IPS-18a (cell line): ENCODE results near the gene PRXL2A.

Experiments used
- H3K27ac ChIP-seq: one replicate; pipeline ENCODE4 v1.5.1; 2013; ENCODE audit warnings: low read length
- H3K27me3 ChIP-seq: one replicate; pipeline ENCODE4 v1.6.1; 2013; ENCODE audit warnings: mild to moderate bottlenecking, low read length; ENCODE audit not compliant: control insufficient read depth, insufficient read depth
- H3K36me3 ChIP-seq: one replicate; pipeline ENCODE4 v1.6.1; 2013; ENCODE audit warnings: low read depth, low read length; ENCODE audit not compliant: control insufficient read depth
- H3K4me1 ChIP-seq: one replicate; pipeline ENCODE4 v1.6.1; 2013; ENCODE audit warnings: low read depth, low read length; ENCODE audit not compliant: control insufficient read depth
- H3K4me3 ChIP-seq: one replicate; pipeline ENCODE4 v1.5.1; 2013; ENCODE audit warnings: low read length
- H3K9ac ChIP-seq: one replicate; pipeline ENCODE4 v1.6.1; 2013; ENCODE audit warnings: mild to moderate bottlenecking, low read length, moderate library complexity
- H3K9me3 ChIP-seq: one replicate; pipeline ENCODE4 v1.6.1; 2013; ENCODE audit warnings: low read depth, low read length; ENCODE audit not compliant: control insufficient read depth

The PRXL2A gene

DNA sequence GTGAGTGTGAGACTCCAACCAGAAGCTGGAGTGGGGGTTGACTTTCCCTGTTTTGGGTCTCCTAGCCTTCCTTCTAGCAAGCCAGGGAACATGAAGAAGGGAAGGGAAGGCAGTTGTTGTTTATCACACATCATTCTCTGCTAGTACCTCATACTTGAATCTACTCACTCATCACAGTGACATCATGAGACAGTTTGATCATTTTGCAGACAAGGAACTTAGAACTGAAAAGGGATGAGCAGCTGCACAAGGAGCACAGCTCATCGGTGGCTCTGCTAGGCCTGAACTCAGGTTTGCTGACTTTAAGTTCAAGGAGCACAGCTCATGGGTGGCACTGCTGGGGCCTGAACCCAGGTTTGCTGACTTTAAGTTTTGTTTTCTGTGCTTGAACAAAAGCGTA is 19.2 kb downstream of the PRXL2A start:
- H3K4me1 ChIP-seq, result no peaks in the 10 kb centered on the region
- no peak overlapping the region for H3K9ac ChIP-seq
- H3K36me3 ChIP-seq, result peaks cover 65% of the 10 kb centered on the region
- no peak overlapping the region for H3K4me3 ChIP-seq
- no peaks in the 10 kb centered on the region for H3K9me3 ChIP-seq
- no peak overlapping the region for H3K27ac ChIP-seq
- no peaks in the 10 kb centered on the region for H3K27me3 ChIP-seq

GRCh38 chr10:80429521-80429973 is 21.2 kb downstream of the PRXL2A start:
- Histone ChIP-seq H3K4me1 (no peaks in the 10 kb centered on the region), H3K4me3 (no peak overlapping the region), H3K27ac (no peak overlapping the region), H3K9me3 (no peaks in the 10 kb centered on the region), H3K36me3 (peaks cover 50% of the 10 kb centered on the region), H3K9ac (no peak overlapping the region), H3K27me3 (no peaks in the 10 kb centered on the region)

GRCh38 chr10:80433134-80433533 is 24.8 kb downstream of the PRXL2A start:
- Histone ChIP-seq H3K9me3 (no peaks in the 10 kb centered on the region), H3K4me3 (no peak overlapping the region), H3K27me3 (no peaks in the 10 kb centered on the region), H3K9ac (no peak overlapping the region), H3K4me1 (peaks cover 8% of the 10 kb centered on the region), H3K36me3 (peaks cover 18% of the 10 kb centered on the region), H3K27ac (no peak overlapping the region)

DNA sequence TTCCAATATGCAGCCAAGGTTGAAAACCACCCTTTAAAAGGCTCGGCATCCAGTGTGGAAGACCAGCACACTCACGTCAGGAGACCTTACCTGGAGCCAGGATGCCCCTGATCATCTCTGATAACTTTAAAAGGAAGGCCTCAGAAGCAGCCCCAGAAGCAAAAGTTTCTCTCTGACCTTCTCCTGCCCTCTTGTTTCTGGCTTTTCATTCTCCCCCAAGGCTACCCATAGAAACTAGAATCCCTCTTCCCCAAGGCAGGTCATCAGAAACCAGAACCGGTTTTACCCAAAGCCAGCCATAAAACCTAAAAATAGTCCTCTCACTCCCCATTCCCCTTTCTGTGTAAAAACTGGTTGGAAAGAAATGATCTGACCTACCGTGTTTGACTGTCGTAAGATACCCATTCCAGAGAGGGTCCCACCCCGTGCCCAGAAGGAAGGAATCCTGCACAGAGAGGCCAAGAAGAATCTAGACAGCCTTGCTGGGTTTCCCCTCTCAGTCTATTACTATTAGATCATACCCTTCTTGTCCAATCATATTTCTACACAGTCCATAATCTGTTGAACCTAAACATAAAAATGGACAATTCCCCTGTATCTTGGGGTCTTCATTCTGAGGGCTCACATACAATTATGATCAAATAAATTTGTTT is 28.2 kb downstream of the PRXL2A start:
- Histone ChIP-seq H3K4me3 (no peak overlapping the region), H3K9me3 (no peaks in the 10 kb centered on the region), H3K9ac (no peak overlapping the region), H3K27me3 (no peaks in the 10 kb centered on the region), H3K4me1 (peaks cover 8% of the 10 kb centered on the region), H3K36me3 (peaks cover 8% of the 10 kb centered on the region), H3K27ac (no peak overlapping the region)

- Histone ChIP-seq H3K9ac (no peak overlapping the region), H3K27me3 (no peaks in the 10 kb centered on the region), H3K27ac (no peak overlapping the region), H3K4me1 (peaks cover 8% of the 10 kb centered on the region), H3K9me3 (no peaks in the 10 kb centered on the region), H3K4me3 (no peak overlapping the region), H3K36me3 (peaks cover 1% of the 10 kb centered on the region)
These were observed 28.9 kb downstream of the PRXL2A start for GRCh38 chr10:80437227-80437626.

- Histone ChIP-seq H3K9me3 (no peaks in the 10 kb centered on the region), H3K4me1 (peaks cover 8% of the 10 kb centered on the region), H3K27ac (no peak overlapping the region), H3K27me3 (no peaks in the 10 kb centered on the region), H3K36me3 (no peaks in the 10 kb centered on the region), H3K9ac (no peak overlapping the region), H3K4me3 (no peak overlapping the region)
These were observed 33.5 kb downstream of the PRXL2A start for GRCh38 chr10:80441831-80442230.

GRCh38 chr10:80442879-80443278 is 34.5 kb downstream of the PRXL2A start:
- H3K4me1 ChIP-seq, result no peaks in the 10 kb centered on the region
- no peak overlapping the region for H3K9ac ChIP-seq
- H3K9me3 ChIP-seq, result no peaks in the 10 kb centered on the region
- no peak overlapping the region for H3K4me3 ChIP-seq
- H3K36me3 ChIP-seq, result no peaks in the 10 kb centered on the region
- H3K27me3 ChIP-seq, result no peaks in the 10 kb centered on the region
- H3K27ac ChIP-seq, result no peak overlapping the region

GRCh38 chr10:80443531-80443974 is 35.2 kb downstream of the PRXL2A start:
- no peak overlapping the region for H3K9ac ChIP-seq
- no peaks in the 10 kb centered on the region for H3K36me3 ChIP-seq
- no peaks in the 10 kb centered on the region for H3K4me1 ChIP-seq
- no peaks in the 10 kb centered on the region for H3K27me3 ChIP-seq
- no peak overlapping the region for H3K27ac ChIP-seq
- H3K9me3 ChIP-seq, result no peaks in the 10 kb centered on the region
- H3K4me3 ChIP-seq, result no peak overlapping the region

DNA sequence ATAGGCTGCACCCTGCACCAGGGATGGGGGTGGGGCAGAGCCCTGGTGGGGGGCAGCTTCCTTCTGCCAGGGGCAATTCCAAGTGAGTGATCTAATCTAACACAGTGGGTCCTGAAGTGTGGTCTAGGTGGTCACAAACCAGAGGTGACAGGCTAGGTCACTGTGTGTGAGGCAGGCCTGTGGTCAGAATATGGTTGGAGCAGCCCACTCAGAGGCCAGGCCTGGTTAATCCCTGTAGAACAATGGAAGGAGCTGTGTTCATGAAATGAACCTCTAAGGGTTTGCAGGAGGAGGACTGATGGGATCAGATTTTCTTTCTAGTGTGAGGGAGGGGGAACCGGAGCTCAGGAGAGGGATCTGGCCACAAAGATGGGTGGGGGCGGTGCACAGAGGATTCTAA is 35.8 kb downstream of the PRXL2A start:
- H3K9ac ChIP-seq, result no peak overlapping the region
- no peaks in the 10 kb centered on the region for H3K36me3 ChIP-seq
- no peaks in the 10 kb centered on the region for H3K9me3 ChIP-seq
- H3K27ac ChIP-seq, result no peak overlapping the region
- H3K4me3 ChIP-seq, result no peak overlapping the region
- H3K4me1 ChIP-seq, result no peaks in the 10 kb centered on the region
- H3K27me3 ChIP-seq, result no peaks in the 10 kb centered on the region

GRCh38 chr10:80444646-80445319 is 36.4 kb downstream of the PRXL2A start:
- no peaks in the 10 kb centered on the region for H3K9me3 ChIP-seq
- no peaks in the 10 kb centered on the region for H3K4me1 ChIP-seq
- no peaks in the 10 kb centered on the region for H3K27me3 ChIP-seq
- H3K9ac ChIP-seq, result no peak overlapping the region
- no peaks in the 10 kb centered on the region for H3K36me3 ChIP-seq
- H3K27ac ChIP-seq, result no peak overlapping the region
- no peak overlapping the region for H3K4me3 ChIP-seq

DNA sequence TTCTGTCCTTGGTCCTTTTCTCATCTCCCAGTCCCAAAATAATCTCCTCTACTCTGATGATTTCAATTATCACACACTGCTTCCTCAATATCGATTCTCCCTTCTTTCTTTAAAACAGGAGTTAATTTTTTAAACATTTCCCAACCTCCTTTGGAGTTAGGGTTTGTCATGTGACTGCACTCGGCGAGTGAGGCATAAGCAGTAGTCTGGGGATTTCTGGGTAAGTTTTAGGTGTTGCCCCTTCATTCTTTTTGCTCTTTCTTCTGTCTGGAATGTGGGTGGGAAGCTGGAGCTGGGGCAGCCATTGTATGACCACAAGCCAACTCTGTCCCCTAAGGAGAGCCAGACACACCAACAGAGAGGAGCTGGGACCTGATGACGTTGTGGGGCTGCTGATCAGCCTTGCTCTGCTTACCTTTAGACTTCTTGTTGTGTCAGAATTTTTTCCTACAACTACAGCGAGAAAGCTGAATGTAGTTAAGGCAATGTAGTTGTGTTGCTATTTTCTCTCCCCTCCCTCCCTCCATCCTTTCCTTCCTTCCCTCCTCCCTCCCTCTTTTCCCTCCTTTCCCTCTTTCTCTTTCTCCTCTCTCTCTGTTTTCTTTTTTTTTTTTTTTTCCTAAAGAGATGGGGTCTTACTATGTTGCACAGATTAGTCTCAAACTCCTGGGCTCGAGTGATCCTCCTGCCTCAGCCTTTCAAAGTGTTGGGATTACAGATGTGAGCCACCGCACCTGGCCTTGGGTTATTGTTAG is 39.3 kb downstream of the PRXL2A start:
- H3K4me3 ChIP-seq, result no peak overlapping the region
- no peaks in the 10 kb centered on the region for H3K4me1 ChIP-seq
- H3K36me3 ChIP-seq, result no peaks in the 10 kb centered on the region
- no peak overlapping the region for H3K9ac ChIP-seq
- H3K9me3 ChIP-seq, result no peaks in the 10 kb centered on the region
- no peak overlapping the region for H3K27ac ChIP-seq
- peaks cover 4% of the 10 kb centered on the region for H3K27me3 ChIP-seq
